HG03575 (cell line): ENCODE data around the gene LRIT2.

ENCODE experiments used
- ATAC-seq: cut with Tn5 transposase; IDR thresholded peaks from one replicate; pipeline ENCODE4 v1.9.1; 2021; ENCODE audit not compliant: unreplicated experiment, insufficient number of reproducible peaks, low FRiP score; ENCODE audit errors: extremely low read depth

The LRIT2 gene, protein sequence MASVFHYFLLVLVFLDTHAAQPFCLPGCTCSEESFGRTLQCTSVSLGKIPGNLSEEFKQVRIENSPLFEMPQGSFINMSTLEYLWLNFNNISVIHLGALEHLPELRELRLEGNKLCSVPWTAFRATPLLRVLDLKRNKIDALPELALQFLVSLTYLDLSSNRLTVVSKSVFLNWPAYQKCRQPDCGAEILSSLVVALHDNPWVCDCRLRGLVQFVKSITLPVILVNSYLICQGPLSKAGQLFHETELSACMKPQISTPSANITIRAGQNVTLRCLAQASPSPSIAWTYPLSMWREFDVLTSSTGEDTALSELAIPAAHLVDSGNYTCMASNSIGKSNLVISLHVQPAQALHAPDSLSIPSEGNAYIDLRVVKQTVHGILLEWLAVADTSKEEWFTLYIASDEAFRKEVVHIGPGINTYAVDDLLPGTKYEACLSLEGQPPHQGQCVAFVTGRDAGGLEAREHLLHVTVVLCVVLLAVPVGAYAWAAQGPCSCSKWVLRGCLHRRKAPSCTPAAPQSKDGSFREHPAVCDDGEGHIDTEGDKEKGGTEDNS

DNA sequence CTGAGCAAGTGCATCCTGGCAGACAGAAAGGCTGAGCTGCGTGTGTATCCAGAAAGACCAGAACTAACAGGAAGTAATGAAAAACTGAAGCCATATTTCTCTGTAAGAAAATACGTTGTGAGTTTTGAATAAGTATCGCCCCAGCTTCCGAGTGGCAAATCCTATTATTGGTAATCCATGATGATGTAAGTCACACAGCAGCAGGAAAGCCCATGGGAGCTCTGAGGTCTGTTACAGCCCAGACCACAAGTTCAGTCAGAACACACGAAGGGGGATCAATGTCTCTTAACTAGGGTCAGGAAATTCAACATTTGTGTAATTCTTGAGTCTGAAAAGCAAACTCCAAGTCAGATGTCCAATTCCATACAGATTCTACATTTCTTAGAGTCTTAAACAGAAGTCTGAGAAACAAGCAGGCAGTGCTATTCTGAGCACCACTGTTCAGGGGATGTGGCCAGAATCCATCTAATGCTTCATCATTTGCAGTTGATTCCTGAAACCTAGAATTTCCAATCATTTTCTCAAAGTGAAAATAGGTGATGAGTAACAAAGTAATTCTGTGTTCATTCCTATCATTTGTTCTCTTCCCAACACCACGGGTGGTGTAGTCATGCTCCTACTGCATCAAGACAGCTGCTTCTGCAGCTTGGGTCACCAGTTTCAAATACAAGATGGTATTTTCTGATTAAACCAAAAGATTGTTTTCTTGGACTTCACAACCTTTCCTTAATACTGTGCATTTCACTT is at the start of gene LRIT2:
TSS of gene LRIT2 (minus strand) at position 118 of the 747 bp plus-strand sequence. CDS start at position 94, 24 bp downstream.
- no peak for ATAC-seq

DNA sequence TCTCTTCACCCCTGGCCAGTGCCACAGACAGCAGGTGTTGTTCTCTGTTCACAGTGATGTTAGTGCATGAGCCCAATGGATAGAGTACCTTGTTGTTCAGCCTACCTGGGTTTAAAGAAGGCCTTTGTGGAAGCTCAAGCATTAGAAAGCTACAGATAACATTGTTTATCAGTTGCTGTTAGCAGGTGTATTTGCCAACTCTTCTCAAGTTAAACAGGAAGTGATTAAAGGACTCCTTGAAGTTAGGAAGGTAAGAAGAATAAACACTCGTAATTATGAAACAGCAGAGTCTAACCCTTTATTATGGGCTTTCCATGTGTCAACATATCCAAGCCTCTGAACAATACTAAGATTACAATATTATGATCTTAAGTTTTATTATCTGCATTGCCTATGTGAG is 45.4 kb upstream of the LRIT2 start:
- no peak for ATAC-seq

DNA sequence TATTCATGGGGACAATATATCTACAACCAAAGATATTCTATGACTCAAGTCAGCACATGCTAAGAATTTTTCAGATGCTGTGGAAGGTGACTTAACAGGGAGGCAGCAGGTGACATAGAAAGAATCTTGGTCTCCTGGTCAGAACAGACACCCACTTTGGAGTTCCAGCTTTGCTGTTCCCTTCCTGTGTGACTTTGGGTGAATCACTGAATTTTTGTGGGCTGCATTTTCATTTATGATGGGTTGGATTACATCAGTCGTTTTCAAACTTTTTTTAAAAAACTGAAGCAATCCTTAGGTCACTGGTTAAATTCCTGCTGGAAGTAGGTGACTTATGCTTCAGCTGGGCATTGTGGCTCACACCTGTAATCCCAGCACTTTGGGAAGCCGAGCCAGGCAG is 44.4 kb upstream of the LRIT2 start:
- ATAC-seq = no peak

DNA sequence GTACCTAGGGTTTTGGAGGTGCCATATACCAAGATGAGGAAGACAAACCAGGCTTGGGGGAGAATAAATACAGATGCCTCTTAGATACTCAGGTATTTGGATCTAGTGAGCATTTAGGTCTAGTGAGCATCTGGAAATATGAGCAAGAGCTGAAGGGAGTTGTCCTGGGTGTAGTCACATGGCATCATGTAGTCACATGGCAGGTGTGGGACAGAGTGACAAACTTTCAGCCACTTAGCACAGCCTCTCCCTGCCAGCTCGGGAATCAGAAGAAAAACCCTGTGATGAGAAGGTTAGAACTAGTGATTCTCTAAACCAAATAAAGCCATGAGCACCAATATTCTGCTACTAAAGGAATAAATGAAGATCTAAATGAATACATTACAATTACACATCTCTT is 43.8 kb upstream of the LRIT2 start:
- no peak for ATAC-seq

DNA sequence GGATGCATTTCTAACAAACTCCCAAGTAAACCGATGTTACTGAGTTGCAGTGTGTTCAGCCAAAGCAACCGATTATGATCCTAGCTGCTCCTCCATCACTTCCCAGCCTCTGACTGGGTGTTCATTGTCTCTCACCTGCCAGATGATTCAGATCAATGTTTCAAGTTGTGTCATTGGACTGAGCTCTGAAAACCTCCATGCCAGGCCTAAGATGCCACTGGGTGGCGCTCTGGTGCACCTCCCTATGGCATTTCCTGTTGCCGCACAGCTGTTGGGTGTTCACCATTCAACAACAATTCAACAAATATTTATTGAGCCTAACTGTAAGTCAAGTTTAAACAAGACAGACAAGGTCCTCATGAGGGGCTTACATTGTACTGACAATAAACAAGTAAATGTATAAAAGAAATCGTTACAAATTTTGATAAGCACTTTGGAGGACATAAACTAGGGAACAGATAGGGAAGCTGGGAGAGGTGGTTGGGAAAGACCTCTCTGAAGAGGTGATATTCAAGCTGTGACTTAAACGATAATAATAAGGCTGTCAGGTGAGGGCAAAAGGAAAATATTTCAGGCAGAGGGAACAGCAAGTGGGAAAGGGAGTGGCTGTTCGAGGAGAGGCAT is 42.3 kb upstream of the LRIT2 start:
- ATAC-seq = no peak

DNA sequence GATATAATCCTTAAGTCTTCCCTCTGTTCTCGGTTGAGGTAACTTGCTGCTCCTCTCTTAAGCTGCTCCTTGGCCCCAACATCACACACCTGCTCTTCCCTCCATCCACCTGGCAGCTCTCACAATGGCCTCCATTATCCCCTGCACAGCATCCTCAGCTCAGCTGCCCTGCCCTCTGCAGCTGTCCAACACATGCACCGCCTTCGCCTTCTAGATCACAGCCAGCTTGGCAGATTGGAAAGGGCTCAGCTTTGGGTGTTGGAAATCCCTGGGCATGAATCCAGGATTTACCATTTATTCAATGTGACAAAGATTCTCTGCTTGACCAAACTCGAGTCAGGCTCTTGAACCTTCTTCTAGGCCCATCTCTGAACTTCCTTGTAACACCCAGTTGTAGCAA is 40.1 kb upstream of the LRIT2 start:
- no peak for ATAC-seq

DNA sequence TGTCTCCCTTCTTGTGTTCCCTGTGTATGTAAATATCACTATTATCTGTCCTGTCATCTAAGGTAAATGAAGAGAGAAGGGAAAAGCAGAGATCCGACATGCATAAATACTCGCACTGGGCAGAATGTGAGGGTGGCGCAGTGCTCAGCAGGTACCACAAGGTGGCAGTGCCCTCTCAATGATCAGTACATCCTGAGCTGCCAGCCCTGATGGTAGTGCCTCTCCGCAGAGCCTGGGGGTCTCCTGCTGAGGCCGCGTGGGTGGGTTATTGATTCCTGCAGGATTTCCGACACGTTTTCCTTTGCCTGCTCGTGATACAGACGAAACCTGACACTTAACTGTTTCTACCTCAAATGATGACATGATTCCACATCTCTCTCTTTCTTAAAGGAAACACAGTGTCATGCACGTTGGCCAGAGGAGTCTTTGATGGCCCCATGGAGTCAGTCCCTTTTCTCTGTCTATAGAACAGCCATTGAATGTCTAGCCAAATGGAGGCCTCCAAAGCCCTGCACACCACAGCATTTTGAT is 39.3 kb upstream of the LRIT2 start:
- ATAC-seq = peak; percentile 61

DNA sequence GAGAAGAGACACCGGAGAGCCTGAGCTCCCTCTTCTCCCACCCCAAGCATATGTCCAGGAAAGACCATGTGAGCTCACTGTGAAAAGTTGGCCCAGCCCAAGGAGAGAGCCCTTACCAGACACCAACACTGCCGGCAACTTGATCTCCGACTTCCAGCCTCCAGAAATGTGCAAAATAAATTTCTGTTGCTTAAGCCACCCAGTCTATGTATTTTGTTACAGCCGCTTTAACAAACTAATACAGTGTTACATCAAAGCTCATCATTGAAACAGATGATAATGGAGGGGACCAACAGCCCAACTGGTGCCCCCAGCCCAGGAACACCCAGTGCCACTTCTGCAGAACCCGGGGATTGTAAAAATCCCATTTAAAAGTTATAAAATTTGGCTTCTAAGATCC is 38.4 kb upstream of the LRIT2 start:
- no peak for ATAC-seq

DNA sequence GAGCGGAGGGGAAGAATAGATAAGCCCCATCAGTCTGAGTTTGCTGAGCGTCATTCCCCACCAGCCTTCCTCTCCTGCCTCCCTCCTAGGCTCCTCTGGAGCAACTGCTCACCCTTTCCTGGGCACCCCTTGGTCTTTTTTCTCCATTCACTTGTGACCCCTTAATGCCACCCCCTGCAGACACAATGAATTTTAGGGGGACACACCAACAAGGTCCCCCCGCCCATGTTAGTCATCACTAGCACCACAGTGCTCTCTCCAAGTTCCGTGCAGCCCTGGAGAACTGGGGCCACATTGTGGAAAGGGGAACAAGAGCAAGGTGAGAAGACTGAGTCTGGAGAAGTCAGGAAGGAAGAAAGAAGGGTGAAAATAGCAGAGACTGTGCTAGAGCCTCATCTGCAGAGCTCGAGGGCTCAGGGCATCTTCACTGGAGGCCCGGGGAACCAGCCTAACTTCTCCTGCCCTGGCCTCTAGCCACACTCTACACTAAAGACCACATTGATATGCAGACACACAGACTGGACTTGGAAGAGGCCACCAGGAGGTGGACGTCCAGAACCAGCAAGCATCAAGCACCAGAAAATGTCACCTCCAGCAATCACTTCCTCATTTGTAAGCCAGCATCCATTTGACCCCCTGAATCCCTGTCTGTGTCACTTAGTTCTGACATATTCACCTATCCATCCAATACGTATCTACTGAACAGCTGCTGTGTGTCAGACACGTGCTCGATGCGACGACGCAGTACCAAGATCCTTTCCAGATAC is 37.0 kb upstream of the LRIT2 start:
- ATAC-seq = no peak

DNA sequence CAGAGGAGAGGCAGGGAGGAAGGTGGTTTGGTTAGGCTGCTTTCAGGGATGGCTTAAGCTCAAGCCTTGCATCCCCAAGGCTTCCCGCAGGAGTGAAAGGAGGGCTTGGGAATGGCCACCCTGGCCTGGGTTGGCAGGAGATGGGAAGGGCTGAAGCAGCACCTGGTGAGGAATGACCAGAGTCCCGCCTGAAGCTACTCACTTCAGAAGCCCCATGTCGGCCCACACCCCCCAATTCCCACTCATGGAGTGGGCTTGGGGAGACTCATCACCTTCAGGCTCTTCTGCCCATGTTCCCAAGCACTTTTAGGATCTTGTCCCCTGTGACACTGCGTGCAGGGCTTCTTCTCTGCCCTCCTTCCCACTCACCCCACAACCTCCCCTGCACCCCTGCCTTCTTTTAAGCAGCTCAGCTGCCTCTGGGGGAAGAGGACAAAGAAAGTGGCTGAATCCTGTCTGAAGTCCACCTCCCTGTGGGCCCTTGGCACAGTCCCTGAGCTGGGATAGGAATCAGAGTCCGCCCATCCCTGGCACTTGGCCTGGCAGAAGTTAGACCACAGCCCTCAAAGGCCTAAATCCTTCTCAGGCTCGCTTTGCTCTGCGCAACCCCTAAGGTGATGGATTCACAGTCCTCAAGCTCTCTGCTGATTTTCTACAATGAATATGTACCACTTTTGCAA is 36.0 kb upstream of the LRIT2 start:
- no peak for ATAC-seq

DNA sequence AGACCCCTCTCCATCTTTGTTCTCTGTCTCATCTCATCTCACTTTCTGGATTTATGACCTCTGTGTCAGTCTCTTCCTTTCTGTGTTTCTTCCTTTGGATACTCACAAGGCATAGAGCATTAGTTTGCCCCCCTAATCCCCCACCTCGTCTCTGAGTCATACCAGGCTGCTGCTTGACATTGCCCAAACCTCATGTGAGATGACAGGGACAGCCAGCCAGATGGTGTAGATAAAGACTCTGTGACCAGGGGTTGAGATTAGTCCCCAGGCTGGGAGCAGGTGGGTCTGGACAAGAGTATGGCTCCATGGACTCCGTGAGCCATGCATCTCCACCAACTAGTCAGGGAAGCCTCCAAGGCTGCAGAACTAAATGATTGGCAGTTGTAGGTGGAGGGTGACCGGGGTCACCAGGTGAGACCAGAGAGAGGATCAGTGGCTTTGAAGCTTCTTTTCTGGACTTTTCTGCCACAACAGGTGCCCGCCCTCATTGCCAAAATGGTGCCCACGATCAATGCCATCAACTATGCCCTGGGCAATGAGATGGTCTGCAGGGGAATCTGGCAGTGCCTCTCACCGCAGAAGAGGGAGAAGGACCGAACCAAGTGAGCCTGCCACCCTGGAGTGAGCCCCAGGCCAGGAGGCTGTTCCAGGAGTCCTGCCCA is 32.8 kb upstream of the LRIT2 start:
- no peak for ATAC-seq

DNA sequence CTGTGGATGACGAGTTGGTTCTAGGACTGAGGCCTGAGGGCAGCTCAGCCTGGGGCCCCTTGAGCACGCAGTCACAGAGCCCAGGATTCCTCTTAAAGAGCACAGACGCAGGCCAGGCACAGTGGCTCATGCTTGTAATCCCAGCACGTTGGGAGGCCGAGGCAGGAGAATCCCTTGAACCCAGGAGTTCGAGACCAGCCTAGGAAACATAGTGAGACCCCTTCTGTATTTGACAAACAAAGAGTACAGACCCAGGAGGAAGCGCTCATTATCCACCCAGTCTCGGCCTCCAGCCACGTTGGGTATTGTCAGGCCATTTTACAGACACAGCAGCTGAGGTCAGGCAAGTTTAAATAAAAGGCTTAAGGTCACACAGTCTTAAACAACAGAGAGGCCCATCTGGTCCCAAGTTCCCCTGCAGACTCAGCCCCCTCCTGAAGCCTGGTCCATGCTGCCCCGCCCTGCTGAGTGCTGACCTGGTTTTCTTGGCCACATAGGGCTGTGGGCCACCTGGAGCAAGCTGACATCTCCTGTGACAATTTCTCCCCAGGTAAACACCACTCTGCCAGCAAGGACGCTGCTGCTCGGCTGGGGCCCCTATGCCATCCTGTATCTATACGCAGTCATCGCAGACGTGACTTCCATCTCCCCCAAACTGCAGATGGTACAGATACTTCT is 32.1 kb upstream of the LRIT2 start:
- no peak for ATAC-seq

DNA sequence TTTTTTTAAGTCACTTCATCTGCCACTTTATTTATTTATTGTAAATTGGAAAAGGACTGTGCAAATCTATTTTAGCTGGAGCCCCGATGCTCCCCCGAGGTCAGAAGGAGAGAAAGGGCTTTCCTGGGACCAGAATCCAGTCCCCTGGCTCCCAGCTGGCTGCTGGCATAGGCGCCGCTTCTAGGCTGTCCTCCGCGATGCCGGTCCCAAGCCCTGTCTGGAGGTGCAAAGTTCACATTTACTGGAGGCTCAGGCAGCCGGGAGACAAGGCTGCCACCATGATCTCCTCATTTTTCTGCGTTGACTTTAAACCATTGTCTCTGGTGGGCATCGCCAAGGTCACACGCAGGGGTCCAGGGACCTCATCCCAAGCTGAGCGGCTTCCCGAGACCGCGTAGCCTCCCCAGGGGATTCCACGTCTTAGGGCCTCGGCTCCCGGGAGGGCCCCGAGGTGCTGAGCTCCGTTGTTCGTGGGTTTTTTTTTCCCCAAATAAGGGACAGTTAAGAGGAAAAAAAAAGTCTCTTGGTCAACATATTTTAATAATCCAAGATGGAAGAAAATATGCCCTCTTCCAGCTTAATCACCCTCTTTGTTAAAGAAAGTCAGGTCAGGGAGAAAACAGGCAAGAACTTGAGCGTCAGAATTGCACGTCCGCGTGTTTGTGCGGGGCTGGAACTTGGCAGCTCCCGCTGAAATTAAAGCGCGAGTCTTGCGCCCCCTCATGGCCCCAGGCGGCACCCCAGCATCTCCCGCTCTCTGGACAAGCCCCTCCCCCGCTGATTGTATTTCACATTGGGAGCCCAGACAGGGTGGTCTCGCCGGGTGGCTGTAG is 31.4 kb upstream of the LRIT2 start:
- no peak for ATAC-seq

DNA sequence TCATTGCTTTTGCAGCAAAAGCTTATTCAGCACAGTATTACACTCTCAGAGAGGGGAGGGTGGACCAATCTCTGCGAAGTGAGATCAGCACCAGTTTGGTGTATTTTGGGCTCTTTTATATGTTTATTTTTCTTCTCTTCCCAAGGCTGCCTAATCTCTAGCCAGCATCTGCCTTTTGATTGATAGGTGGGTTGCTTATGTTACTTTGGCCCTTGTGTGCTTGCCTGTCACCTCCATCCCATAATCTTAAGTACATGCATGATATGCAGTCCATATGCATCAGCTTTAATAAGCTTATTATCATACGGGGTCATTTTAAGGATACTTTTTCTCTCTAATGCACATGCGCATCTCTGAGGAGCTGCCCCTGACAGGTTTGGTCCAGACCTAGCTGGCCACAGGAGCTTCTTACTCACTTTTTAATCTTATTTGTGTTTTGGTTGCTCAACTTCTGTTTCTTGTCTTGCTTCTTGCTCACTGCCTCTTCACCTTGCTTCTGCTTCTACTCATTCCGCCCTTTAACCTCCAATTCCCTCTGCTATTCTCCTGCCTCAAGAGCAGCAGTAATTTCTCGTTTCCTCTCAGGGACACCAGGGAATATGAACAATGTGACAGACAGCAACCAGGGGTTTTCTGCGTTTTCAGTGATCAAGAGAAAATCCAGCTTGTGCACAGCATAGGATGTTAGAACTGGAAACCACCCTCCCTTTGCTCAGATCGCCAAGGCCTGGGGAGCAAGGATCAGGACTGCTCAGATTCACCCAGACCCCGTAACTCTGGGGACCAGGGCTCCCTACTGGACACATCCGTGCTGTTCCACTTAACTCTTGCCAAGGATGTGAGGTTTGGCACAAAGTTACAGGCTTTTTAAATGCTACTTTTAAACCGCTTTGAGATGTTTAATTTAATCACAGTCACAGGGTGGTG is 29.5 kb upstream of the LRIT2 start:
- ATAC-seq = no peak

DNA sequence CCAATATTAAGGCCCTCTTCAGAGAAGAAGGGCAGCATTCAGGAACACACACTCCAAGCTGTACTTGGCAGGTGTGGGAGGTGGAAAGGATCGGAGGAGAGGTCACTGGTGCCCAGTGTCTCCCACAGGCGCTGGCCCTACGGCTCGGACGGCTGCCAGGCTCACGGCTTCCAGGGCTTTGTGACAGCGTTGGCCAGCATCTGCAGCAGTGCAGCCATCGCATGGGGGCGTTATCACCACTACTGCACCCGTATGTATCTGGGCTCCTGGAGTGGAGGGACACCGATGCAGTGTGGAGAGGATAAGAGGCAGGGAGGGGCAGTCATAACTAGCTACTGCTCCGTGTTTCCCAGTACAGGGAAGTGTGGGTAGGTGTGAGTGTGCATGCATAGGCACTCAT is 23.4 kb upstream of the LRIT2 start:
- ATAC-seq = no peak

DNA sequence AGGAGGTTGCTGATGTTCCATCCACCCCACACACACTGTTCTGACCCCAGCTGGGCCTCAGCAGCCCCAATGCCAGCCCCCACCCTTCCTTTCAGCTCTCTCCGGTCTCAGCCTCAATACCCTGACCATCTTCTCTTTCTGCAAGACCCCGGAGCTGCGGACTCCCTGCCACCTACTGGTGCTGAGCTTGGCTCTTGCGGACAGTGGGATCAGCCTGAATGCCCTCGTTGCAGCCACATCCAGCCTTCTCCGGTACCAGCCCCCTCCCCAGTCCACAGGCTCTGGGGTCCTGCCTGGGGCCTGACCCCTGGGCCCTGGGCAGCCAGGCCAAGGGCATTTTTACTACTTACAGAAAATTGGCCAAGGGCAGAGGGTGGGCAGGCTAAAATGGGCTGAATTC is 22.2 kb upstream of the LRIT2 start:
- no peak for ATAC-seq
